RWPE1 (cell line): Measurements from ENCODE around the gene COPZ1.

Experiments
- CTCF ChIA-PET: fragments of 350-600 bp; sonication (Branson Sonifier 250); formaldehyde crosslinking; extraction: SDS; loops from one replicate; lab custom pipeline; 2021; lab: Yijun Ruan, JAX
- POLR2A ChIA-PET: fragments of 400-600 bp; formaldehyde crosslinking; extraction: SDS; loops from one replicate; lab custom pipeline; 2020; ENCODE audit warnings: antibody characterized with exemption; ENCODE audit not compliant: low non-redundant PET; lab: Yijun Ruan, JAX
- DNase-seq: peaks from one replicate; pipeline ENCODE4 v3.0.0; 2012; ENCODE audit warnings: low spot score
- H3K27ac ChIP-seq: fragments of 450-650 bp; 2 replicates; pipeline ENCODE4 v1.5.1; 2017
- TF ChIP-seq, protein P1 (sequence below): fragments of 450-650 bp; conservative IDR thresholded peaks from 2 replicates; pipeline ENCODE4 v1.5.1; 2017; ENCODE audit warnings: low read depth, mild to moderate bottlenecking

COPZ1 gene

DNA sequence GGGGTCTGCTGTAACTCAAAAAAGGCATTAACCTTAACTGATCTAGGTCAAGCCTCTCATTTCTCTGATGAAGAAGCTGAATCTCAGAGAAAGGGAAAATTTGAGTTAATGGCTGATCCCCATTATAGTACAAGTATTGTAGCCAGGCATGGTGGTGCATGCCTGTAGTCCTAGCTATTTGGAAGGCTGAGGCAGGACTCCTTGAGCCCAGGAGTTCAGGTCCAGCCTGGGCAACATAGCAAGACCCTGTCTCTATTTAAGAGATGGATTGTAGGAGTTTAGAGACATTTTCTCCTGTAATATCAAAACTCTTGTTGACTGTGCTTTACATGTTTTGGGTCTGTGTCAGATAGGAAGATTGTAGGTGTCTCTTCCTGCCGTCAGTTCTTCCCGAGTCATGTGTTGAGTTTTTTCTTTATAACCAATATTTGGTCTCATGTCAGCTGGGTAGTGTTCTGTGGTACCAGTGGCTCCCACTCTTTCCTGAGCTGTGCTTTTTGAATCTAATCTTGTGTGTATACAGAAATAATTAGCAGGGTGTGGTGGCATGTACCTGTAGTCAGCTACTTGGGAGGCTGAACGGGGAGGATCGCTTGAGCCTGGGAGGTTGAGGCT lies 8.6 kb downstream of the COPZ1 start:
- ChIA-PET POLR2A (no interaction called here), CTCF (interaction anchor here (0.8 kb wide), 1 partner anchor 41 kb away, joined by 5 read pairs; no protein-coding TSS in a partner anchor)
- no peak for DNase-seq
- H3K27ac ChIP-seq: peak overlapping the region; percentile 40
- TF ChIP-seq, protein P1, sequence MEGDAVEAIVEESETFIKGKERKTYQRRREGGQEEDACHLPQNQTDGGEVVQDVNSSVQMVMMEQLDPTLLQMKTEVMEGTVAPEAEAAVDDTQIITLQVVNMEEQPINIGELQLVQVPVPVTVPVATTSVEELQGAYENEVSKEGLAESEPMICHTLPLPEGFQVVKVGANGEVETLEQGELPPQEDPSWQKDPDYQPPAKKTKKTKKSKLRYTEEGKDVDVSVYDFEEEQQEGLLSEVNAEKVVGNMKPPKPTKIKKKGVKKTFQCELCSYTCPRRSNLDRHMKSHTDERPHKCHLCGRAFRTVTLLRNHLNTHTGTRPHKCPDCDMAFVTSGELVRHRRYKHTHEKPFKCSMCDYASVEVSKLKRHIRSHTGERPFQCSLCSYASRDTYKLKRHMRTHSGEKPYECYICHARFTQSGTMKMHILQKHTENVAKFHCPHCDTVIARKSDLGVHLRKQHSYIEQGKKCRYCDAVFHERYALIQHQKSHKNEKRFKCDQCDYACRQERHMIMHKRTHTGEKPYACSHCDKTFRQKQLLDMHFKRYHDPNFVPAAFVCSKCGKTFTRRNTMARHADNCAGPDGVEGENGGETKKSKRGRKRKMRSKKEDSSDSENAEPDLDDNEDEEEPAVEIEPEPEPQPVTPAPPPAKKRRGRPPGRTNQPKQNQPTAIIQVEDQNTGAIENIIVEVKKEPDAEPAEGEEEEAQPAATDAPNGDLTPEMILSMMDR: no peak

DNA sequence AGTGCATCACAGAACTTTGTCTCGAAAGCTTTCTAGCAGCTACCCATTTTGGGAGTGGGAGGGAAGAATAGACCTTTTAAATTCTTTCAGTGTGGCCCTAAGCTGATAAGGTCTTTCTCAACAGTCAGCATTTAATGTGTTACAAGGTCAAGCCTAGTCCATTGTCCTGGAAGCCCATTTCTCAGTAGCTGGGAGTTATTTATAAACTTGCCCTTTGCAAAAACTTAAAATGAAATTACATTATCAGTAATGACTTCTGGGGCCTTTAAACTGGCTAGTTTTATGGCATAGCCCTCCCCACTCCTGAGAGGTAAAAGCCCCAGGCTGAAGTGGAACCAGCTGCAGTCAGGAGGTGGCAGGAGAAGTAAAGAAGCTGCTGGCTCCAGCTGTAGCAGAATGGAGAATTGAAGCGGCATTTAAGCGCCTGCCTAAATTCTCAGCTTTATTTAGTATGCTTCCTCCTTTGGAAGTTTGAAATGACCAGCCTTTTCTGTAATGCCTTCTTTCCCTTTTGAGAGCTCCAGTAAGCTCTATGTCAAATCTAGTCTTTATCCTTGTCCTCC lies 12.4 kb downstream of the COPZ1 start:
- H3K27ac ChIP-seq: no peak overlapping the region
- no peak for DNase-seq
- POLR2A ChIA-PET: interaction anchor here (0.5 to 0.6 kb wide), 2 partner anchors 311 to 328 kb away, joined by 3 to 4 read pairs; partner anchors contain the start of gene HOXC8
- TF ChIP-seq, protein P1: no peak
- CTCF ChIA-PET: interaction anchor here (0.6 to 1.7 kb wide), 5 partner anchors 7 to 62 kb away, joined by 3 to 7 read pairs (median 3); no protein-coding TSS in a partner anchor

DNA sequence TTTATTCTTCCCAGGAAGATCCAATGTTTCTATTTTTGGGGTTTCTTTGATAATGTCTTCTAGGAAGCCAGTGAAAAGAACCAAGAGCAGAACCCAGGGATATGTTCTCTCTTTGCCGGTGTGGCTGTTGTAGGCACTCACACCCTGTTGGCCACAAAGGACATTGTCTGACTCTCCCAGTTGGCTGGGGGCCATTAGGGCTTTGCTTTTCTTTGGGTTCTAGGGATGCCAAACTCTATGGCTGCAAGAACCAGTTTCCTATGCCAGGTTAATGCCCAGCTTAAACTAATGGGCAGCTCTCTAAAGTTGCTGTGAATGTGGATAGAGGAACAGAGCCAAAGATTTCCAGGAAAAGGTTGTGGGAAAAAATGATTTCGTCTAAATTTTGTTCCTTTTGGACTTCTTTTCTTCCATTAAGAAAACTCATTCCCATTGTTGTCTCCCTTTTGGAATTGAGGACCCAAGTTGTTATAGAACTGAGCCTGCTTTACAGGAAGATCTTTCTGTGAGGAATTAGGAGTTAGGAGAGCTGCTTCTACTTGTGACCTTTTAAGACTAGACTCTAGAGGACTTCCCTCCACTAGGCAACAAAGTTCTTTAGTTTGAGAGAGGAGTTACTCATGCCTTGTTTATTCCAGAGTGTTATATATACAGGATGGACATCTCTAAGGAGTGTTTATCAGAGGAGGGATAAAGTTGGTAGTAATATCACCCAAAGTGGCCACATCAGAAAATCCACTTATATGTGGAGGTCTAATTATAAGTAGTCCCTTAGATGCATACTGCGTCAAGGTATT lies 13.1 kb downstream of the COPZ1 start:
- CTCF ChIA-PET: interaction anchor here (0.6 to 0.9 kb wide), 2 partner anchors 15 to 19 kb away, joined by 3 read pairs; no protein-coding TSS in a partner anchor
- TF ChIP-seq, protein P1: no peak

DNA sequence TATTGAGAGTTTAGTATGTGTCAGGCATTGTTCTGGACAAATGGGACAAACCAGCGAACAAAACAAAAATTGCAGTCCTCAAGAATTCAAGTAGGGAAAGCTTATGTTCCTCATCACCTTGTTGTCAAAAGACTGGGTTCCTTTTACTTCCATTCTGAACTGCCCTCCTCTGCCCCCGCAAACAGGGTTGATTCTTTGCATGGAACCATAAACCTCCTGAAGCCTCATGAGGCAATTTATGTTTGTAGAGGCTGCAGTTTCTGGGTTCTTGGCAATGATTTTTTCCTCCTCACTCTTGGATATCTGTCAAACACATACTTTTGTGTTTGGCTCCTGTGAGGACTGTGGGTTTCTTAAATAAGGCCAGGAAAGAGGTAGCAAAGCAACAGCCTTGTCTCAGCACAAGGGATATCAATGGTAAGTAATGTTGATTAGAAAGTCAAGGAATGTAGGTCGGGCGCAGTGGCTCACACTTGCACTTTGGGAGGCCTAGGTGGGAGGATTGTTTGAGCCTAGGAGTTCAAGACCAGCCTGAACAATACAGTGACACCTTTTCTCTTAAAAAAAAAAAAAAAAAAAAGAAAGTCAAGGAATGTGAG lies 13.9 kb downstream of the COPZ1 start:
- POLR2A ChIA-PET: no interaction called here
- CTCF ChIA-PET: no interaction called here
- DNase-seq: no peak
- TF ChIP-seq, protein P1: no peak
- no peak overlapping the region for H3K27ac ChIP-seq

More for the DNA sequence above, 13.1 kb downstream of the COPZ1 start:
- no peak overlapping the region for H3K27ac ChIP-seq
- DNase-seq: no peak
- POLR2A ChIA-PET: interaction anchor here (0.6 kb wide), 1 partner anchor 311 kb away, joined by 3 read pairs; no protein-coding TSS in a partner anchor

DNA sequence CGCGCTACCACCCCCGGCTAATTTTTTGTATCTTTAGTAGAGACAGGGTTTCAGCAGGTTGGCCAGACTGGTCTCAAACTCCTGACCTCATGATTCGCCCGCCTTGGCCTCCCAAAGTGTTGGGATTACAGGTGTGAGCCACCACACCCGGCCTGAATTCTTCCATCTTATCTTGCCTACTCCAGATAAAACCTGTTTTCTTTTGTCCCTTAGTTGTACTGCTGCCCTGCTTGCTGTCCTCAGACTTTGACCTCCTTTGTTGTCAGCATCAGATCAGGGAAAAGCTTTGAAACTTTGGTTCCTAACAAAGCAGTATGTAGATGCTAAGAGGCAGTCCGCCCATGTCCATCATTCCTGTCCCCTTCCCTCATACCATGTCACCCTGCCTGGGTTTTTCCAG lies 15.9 kb downstream of the COPZ1 start:
- CTCF ChIA-PET: no interaction called here
- TF ChIP-seq, protein P1: no peak
- no peak overlapping the region for H3K27ac ChIP-seq
- DNase-seq: no peak
- POLR2A ChIA-PET: no interaction called here
